ENCODE measurements around the gene PHIP. TPM values are rescaled to one million over a fixed set of nuclear protein-coding genes. Genes with fewer than 3 reads are reported as not detected.
A peak's percentile ranks its signal among the peaks of the same experiment; 100 is the strongest.
"Not testable (repeated sequence)": the region's sequence is repeated elsewhere in the genome, so short reads cannot be mapped to it uniquely, and the experiment has no call there.

PHIP gene
- total RNA-seq, 1 experiment from 2014 or later, result 52.4 TPM

DNA sequence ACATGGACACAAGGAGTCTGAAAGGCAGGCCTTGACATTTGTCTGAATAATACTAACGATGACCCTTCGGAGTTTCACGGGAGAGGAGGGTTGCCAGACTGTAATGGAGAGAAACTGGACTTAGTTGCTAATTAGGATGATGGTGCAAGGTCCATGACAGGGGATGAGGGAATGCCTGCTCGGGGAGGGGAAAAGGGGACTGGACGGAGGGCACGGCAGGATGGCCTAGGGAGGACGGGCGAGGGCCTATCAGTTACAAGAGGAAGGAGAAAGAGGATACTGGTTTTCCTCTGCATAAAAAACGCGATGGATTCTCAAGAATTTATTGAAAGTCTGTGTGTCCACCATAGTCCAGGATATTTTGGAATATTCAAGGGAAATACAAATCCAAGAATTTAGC is 168.0 kb downstream of the PHIP start:
- Histone ChIP-seq H3K27me3 (ENCODE audit: low read length) (no peaks in the 10 kb centered on the region), H3K79me2 (ENCODE audit: low read length) (no peaks in the 10 kb centered on the region), H4K20me1 (ENCODE audit: insufficient read depth, low read depth, low read length) (no peaks in the 10 kb centered on the region), H3K4me3 (ENCODE audit: low read length) (no peak overlapping the region), H3K36me3 (ENCODE audit: insufficient read depth, low read length) (no peaks in the 10 kb centered on the region), H3K9me3 (ENCODE audit: low read length) (no peaks in the 10 kb centered on the region), H2AFZ (ENCODE audit: low read length) (no peak overlapping the region), H3K9me2 (replicated peaks; ENCODE audit: insufficient read depth, low read length) (0 out of 2 replicates have a peak, but pooled peaks cover 3% of the 10 kb centered on the region), H3K4me1 (ENCODE audit: low read length) (peaks cover 10% of the 10 kb centered on the region), H3K4me2 (ENCODE audit: low read depth, low read length, poor library complexity, severe bottlenecking) (no peak overlapping the region), H3K27ac (ENCODE audit: low read length) (no peak overlapping the region), H3K9ac (ENCODE audit: low read length) (no peak overlapping the region)
- no peak for DNase-seq

GRCh38 chr6:78909391-78909790 is 168.7 kb downstream of the PHIP start:
- DNase-seq, result peak; percentile 52

DNA sequence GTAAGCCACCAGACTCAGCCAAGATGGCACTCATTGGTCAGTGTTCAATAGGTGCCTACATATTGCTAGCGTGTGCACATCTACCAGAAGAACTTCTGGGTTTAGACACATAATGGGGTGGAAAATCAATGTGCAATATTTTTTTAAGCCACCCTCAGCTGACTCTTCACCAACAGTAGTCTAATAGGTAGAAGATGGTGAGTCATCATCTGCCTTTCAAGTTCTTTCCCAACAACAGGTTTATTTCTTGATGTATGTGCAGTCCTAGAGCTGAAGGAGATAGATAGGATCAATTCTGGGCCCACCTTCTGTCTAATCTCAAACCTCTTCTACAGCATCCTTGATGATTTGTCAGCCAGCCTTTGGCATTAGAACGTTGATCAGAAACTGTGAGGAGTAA is 169.4 kb downstream of the PHIP start:
- H3K9me3 ChIP-seq (ENCODE audit: low read length), result no peaks in the 10 kb centered on the region
- H3K4me1 ChIP-seq (ENCODE audit: low read length), result peaks cover 10% of the 10 kb centered on the region
- no peak overlapping the region for H3K4me3 ChIP-seq (ENCODE audit: low read length)
- H3K4me2 ChIP-seq (ENCODE audit: low read depth, low read length, poor library complexity, severe bottlenecking), result no peak overlapping the region
- no peaks in the 10 kb centered on the region for H3K36me3 ChIP-seq (ENCODE audit: insufficient read depth, low read length)
- H3K27ac ChIP-seq (ENCODE audit: low read length), result no peak overlapping the region
- no peak overlapping the region for H3K9ac ChIP-seq (ENCODE audit: low read length)
- no peak overlapping the region for H2AFZ ChIP-seq (ENCODE audit: low read length)
- no peaks in the 10 kb centered on the region for H3K79me2 ChIP-seq (ENCODE audit: low read length)
- no peaks in the 10 kb centered on the region for H4K20me1 ChIP-seq (ENCODE audit: insufficient read depth, low read depth, low read length)
- 0 out of 2 replicates have a peak, but pooled peaks cover 3% of the 10 kb centered on the region for H3K9me2 ChIP-seq (replicated peaks; ENCODE audit: insufficient read depth, low read length)
- no peaks in the 10 kb centered on the region for H3K27me3 ChIP-seq (ENCODE audit: low read length)
- DNase-seq, result no peak

More at GRCh38 chr6:78909391-78909790, 168.7 kb downstream of the PHIP start:
- H3K79me2 ChIP-seq (ENCODE audit: low read length), result no peaks in the 10 kb centered on the region
- no peak overlapping the region for H3K4me3 ChIP-seq (ENCODE audit: low read length)
- no peak overlapping the region for H3K27ac ChIP-seq (ENCODE audit: low read length)
- no peak overlapping the region for H3K4me2 ChIP-seq (ENCODE audit: low read depth, low read length, poor library complexity, severe bottlenecking)
- 0 out of 2 replicates have a peak, but pooled peaks cover 3% of the 10 kb centered on the region for H3K9me2 ChIP-seq (replicated peaks; ENCODE audit: insufficient read depth, low read length)
- H3K27me3 ChIP-seq (ENCODE audit: low read length), result no peaks in the 10 kb centered on the region
- no peaks in the 10 kb centered on the region for H4K20me1 ChIP-seq (ENCODE audit: insufficient read depth, low read depth, low read length)
- no peak overlapping the region for H2AFZ ChIP-seq (ENCODE audit: low read length)
- H3K4me1 ChIP-seq (ENCODE audit: low read length), result peaks cover 10% of the 10 kb centered on the region
- no peaks in the 10 kb centered on the region for H3K9me3 ChIP-seq (ENCODE audit: low read length)
- no peaks in the 10 kb centered on the region for H3K36me3 ChIP-seq (ENCODE audit: insufficient read depth, low read length)
- H3K9ac ChIP-seq (ENCODE audit: low read length), result no peak overlapping the region

DNA sequence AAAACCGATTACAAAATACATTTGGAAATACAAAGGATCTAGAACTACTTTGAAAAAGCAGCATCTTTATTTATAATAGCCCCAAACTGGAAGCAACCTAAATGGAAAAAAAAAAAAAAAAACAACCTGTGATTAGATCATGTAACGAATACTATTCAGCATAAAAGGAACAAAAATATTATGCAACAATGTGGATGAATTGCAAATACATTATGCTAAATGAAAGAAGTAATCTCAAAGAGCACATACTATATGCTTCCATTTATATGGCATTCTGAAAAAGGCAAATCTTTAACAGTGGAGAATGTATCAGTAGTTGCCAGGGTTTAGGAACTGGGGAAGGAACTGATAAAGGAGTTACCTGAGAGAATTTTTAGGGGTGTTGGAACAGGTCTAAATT is 181.8 kb downstream of the PHIP start:
- no peak overlapping the region for H3K27ac ChIP-seq (ENCODE audit: low read length)
- H3K9ac ChIP-seq (ENCODE audit: low read length), result no peak overlapping the region
- H3K4me1 ChIP-seq (ENCODE audit: low read length), result no peaks in the 10 kb centered on the region
- no peaks in the 10 kb centered on the region for H3K9me3 ChIP-seq (ENCODE audit: low read length)
- H3K36me3 ChIP-seq (ENCODE audit: insufficient read depth, low read length), result no peaks in the 10 kb centered on the region
- no peaks in the 10 kb centered on the region for H4K20me1 ChIP-seq (ENCODE audit: insufficient read depth, low read depth, low read length)
- no peak for DNase-seq
- H3K4me2 ChIP-seq (ENCODE audit: low read depth, low read length, poor library complexity, severe bottlenecking), result no peak overlapping the region
- H2AFZ ChIP-seq (ENCODE audit: low read length), result no peak overlapping the region
- H3K4me3 ChIP-seq (ENCODE audit: low read length), result no peak overlapping the region
- peaks cover 17% of the 10 kb centered on the region for H3K79me2 ChIP-seq (ENCODE audit: low read length)
- H3K9me2 ChIP-seq (replicated peaks; ENCODE audit: insufficient read depth, low read length), result no peaks in the 10 kb centered on the region; the same call in 1 of the 2 replicates
- H3K27me3 ChIP-seq (ENCODE audit: low read length), result no peaks in the 10 kb centered on the region

GRCh38 chr6:78889901-78890300 is 188.2 kb downstream of the PHIP start:
- H3K9ac ChIP-seq (ENCODE audit: low read length); H2AFZ ChIP-seq (ENCODE audit: low read length); H3K27ac ChIP-seq (ENCODE audit: low read length); H3K9me2 ChIP-seq (replicated peaks; ENCODE audit: insufficient read depth, low read length); H3K9me3 ChIP-seq (ENCODE audit: low read length); H3K4me1 ChIP-seq (ENCODE audit: low read length); H3K4me2 ChIP-seq (ENCODE audit: low read depth, low read length, poor library complexity, severe bottlenecking); H3K27me3 ChIP-seq (ENCODE audit: low read length); DNase-seq; H4K20me1 ChIP-seq (ENCODE audit: insufficient read depth, low read depth, low read length); H3K4me3 ChIP-seq (ENCODE audit: low read length): not testable (repeated sequence)
- Histone ChIP-seq H3K36me3 (ENCODE audit: insufficient read depth, low read length) (peaks cover 22% of the 10 kb centered on the region; the same call in 1 of the 2 replicates), H3K79me2 (ENCODE audit: low read length) (peaks cover 21% of the 10 kb centered on the region)

Other genes starting within 250 kb of the PHIP start
- 10.1 and 16.5 TPM in 2 replicates for gene IRAK1BP1, start 210.7 kb downstream of the PHIP start, total RNA-seq (2014; rRNA removed; shearing (Covaris generic); ENCODE audit: low replicate concordance)
- 125 and 148 TPM in 2 replicates for gene HMGN3, start 156.4 kb upstream of the PHIP start, total RNA-seq (2014; rRNA removed; shearing (Covaris generic); ENCODE audit: low replicate concordance)

All from Karpas-422 (cell line).